Skeletal muscle satellite cell (primary cell): ENCODE measurements around the gene SPNS2.

Source experiments
- H3K27me3 ChIP-seq: 2 replicates; pipeline ENCODE4 v1.7.0; 2013; ENCODE audit warnings: low read length; ENCODE audit not compliant: control insufficient read depth, insufficient read depth
- H3K36me3 ChIP-seq: 2 replicates; pipeline ENCODE4 v1.7.0; 2013; ENCODE audit warnings: mild to moderate bottlenecking, control low read depth, low read length; ENCODE audit not compliant: insufficient read depth
- H3K4me1 ChIP-seq: 2 replicates; pipeline ENCODE4 v1.7.0; 2013; ENCODE audit warnings: low read length; ENCODE audit not compliant: control insufficient read depth, insufficient read depth
- H3K4me2 ChIP-seq: 2 replicates; pipeline ENCODE4 v1.7.0; 2013; ENCODE audit warnings: mild to moderate bottlenecking, low read length
- H3K4me3 ChIP-seq: 2 replicates; pipeline ENCODE4 v1.7.0; 2013; ENCODE audit warnings: low read length
- H3K9ac ChIP-seq: 2 replicates; pipeline ENCODE4 v1.7.0; 2013; ENCODE audit warnings: mild to moderate bottlenecking, low read depth, low read length, moderate library complexity
- H3K9me3 ChIP-seq: replicated peaks from 2 replicates; pipeline ENCODE4 v1.7.0; 2013; ENCODE audit warnings: mild to moderate bottlenecking, control low read depth, low read length

Gene SPNS2

GRCh38 chr17:4553669-4554068, 55.0 kb downstream of the SPNS2 start:
- peak overlapping the region; percentile 92 for H3K4me3 ChIP-seq
- H3K36me3 ChIP-seq = peaks cover 44% of the 10 kb centered on the region
- no peaks in the 10 kb centered on the region for H3K9me3 ChIP-seq

DNA sequence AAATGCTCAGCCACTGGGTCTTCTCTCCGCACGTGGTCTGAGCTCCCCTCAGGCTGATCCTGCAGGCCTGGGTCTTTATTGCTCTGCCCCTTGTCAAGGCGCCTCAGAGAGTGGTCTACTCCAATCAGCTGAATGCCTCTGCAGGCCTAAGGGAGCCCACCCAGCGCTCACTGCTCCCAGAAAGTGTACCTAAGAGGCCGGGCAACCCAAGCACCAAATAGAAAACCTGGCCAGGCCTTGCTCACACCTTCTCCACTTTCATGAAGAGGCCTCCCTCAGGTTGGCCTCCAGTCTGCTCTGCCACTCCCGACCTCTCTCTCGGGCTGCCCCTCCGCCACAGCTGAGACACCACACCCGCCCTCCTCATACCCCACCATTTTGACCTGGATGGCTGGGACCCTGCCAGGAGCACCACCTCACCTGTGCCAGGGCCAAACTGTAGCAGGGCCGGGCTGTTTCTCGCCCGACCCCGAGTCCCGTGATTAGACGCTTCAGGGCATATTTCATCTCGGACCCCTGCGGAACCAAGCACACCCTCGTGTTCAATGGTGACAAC, 55.8 kb downstream of the SPNS2 start:
- peak overlapping the region; percentile 81 for H3K4me2 ChIP-seq
- H3K9ac ChIP-seq = peak overlapping the region; percentile 88
- no peaks in the 10 kb centered on the region for H3K9me3 ChIP-seq
- H3K36me3 ChIP-seq = peaks cover 37% of the 10 kb centered on the region
- H3K4me1 ChIP-seq = peaks cover 16% of the 10 kb centered on the region
- H3K4me3 ChIP-seq = peak overlapping the region; percentile 92
- no peaks in the 10 kb centered on the region for H3K27me3 ChIP-seq

More at GRCh38 chr17:4553669-4554068, 55.0 kb downstream of the SPNS2 start:
- H3K9ac ChIP-seq = peak overlapping the region; percentile 88
- peaks cover 16% of the 10 kb centered on the region for H3K4me1 ChIP-seq
- no peaks in the 10 kb centered on the region for H3K27me3 ChIP-seq
- H3K4me2 ChIP-seq = peak overlapping the region; percentile 81

GRCh38 chr17:4554997-4555799, 56.5 kb downstream of the SPNS2 start, which contains the start of gene MYBBP1A:
Gene MYBBP1A (minus strand): TSS chr17:4555384. CDS start chr17:4555324, 60 bp downstream.
- H3K4me2 ChIP-seq = peak within 1 kb of the TSS; percentile 81
- peaks cover 31% of the 10 kb centered on the region for H3K36me3 ChIP-seq
- peak within 1 kb of the TSS; percentile 92 for H3K4me3 ChIP-seq
- H3K9ac ChIP-seq = peak within 1 kb of the TSS; percentile 88
- no peaks in the 10 kb centered on the region for H3K9me3 ChIP-seq
- H3K27me3 ChIP-seq = peaks cover under 1% of the 10 kb centered on the region
- peaks cover 16% of the 10 kb centered on the region for H3K4me1 ChIP-seq

GRCh38 chr17:4555873-4556759, 57.4 kb downstream of the SPNS2 start:
- H3K9ac ChIP-seq = peak overlapping the region; percentile 88
- peak overlapping the region; percentile 92 for H3K4me3 ChIP-seq
- peaks cover 16% of the 10 kb centered on the region for H3K4me1 ChIP-seq
- H3K27me3 ChIP-seq = peaks cover 8% of the 10 kb centered on the region
- H3K4me2 ChIP-seq = peak overlapping the region; percentile 81
- no peaks in the 10 kb centered on the region for H3K9me3 ChIP-seq
- H3K36me3 ChIP-seq = peaks cover 22% of the 10 kb centered on the region

DNA sequence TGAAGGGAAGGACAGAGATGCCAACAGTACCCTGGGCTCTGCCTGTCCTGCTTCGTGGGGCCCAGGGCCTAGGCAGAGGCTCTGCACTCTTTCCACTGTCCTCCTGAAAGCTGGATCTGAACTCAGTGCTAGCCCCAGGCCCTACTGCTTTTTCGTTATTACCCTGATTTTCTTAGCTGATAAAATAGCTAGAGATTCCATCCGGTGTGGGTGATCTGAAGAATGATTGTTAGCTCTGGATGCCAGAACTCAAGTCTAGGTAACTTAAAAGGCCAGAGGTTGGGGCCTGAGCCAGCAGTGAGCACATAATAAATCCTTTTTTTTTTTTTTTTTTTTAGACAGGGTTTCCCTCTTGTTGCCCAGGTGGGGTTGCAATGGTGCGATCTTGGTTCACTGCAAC, 58.3 kb downstream of the SPNS2 start:
- no peak overlapping the region for H3K9ac ChIP-seq
- H3K36me3 ChIP-seq = peaks cover 15% of the 10 kb centered on the region
- no peaks in the 10 kb centered on the region for H3K9me3 ChIP-seq
- H3K4me3 ChIP-seq = no peak overlapping the region
- peaks cover 10% of the 10 kb centered on the region for H3K27me3 ChIP-seq
- H3K4me1 ChIP-seq = peaks cover 16% of the 10 kb centered on the region
- H3K4me2 ChIP-seq = no peak overlapping the region

GRCh38 chr17:4557626-4558346, 59.1 kb downstream of the SPNS2 start:
- H3K4me1 ChIP-seq = peaks cover 16% of the 10 kb centered on the region
- H3K4me3 ChIP-seq = no peak overlapping the region
- no peaks in the 10 kb centered on the region for H3K9me3 ChIP-seq
- no peak overlapping the region for H3K4me2 ChIP-seq
- peaks cover 13% of the 10 kb centered on the region for H3K27me3 ChIP-seq
- peaks cover 9% of the 10 kb centered on the region for H3K36me3 ChIP-seq
- H3K9ac ChIP-seq = no peak overlapping the region

DNA sequence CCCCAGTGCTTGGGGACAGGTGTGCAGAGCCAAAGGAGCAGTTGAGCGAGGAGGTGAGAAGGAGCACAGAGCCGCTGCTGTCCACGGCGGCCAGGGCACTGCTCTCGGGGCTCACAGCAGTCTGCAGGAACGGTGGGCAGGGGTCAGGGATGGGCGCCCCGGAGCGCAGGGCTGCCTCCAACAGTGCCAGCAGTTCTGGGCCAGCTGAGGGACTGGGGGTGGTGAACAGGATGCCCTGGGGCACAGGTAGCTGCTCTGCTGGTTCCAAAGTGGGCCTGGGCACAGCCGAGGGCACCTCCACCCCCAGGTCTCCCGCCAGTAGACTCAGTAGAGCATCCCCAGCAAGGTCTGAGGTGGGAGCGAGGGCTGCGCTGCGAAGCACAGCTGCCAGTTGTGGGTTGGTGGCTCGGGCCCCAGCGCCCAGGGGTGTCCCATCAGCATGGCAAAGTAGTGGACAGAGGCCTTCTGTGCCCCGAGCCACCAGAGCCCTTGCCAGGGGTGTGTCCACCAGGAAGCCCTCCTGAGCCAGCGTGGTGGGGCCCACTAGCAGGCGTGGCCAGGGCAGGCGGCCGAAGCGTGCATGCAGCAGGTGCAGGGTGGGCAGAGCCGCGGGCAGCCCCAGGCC, 59.8 kb downstream of the SPNS2 start:
- Histone ChIP-seq H3K36me3 (peaks cover 4% of the 10 kb centered on the region), H3K27me3 (peaks cover 18% of the 10 kb centered on the region), H3K4me3 (no peak overlapping the region), H3K9ac (no peak overlapping the region), H3K4me2 (no peak overlapping the region), H3K9me3 (no peaks in the 10 kb centered on the region), H3K4me1 (peaks cover 16% of the 10 kb centered on the region)

- Histone ChIP-seq H3K4me1 (peaks cover 9% of the 10 kb centered on the region), H3K9ac (no peak overlapping the region), H3K4me3 (no peak overlapping the region)
Observed at GRCh38 chr17:4559139-4559791, 60.6 kb downstream of the SPNS2 start.

DNA sequence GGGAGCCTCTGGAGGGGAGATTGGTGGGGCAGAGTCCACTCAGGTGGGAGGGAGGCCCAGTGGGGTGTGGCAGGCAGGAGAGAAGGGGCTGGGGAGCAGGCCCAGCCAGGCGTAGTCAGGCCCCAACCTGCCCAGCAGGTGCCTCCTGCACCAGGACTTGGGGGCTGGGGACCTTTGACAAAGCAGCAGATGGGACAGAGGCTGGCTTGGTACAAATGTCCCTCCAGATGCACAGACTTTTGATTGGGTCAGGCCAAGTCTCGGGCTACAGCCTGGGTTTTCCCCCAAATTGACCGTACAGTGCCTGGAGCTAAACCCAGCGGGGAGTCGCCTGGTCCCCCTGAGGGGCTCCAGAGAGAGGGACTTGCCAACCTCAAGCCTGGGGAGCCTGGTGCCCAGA, 61.3 kb downstream of the SPNS2 start:
- Histone ChIP-seq H3K4me2 (no peak overlapping the region), H3K36me3 (no peaks in the 10 kb centered on the region), H3K27me3 (peaks cover 18% of the 10 kb centered on the region), H3K4me3 (no peak overlapping the region), H3K9me3 (no peaks in the 10 kb centered on the region), H3K9ac (no peak overlapping the region), H3K4me1 (peaks cover 6% of the 10 kb centered on the region)

More at GRCh38 chr17:4559139-4559791, 60.6 kb downstream of the SPNS2 start:
- Histone ChIP-seq H3K36me3 (no peaks in the 10 kb centered on the region), H3K9me3 (no peaks in the 10 kb centered on the region), H3K4me2 (no peak overlapping the region), H3K27me3 (peaks cover 18% of the 10 kb centered on the region)

- H3K4me2 ChIP-seq = no peak within 1 kb of the TSS
- peaks cover 18% of the 10 kb centered on the region for H3K27me3 ChIP-seq
- H3K9ac ChIP-seq = no peak within 1 kb of the TSS
- no peaks in the 10 kb centered on the region for H3K9me3 ChIP-seq
- H3K4me1 ChIP-seq = peaks cover 6% of the 10 kb centered on the region
- H3K4me3 ChIP-seq = no peak within 1 kb of the TSS
- H3K36me3 ChIP-seq = no peaks in the 10 kb centered on the region
Observed at GRCh38 chr17:4560421-4560820, 61.7 kb downstream of the SPNS2 start, which contains the start of gene GGT6. Gene GGT6 (minus strand): TSS chr17:4560577. CDS start chr17:4560521, 56 bp downstream.
